ENCODE results near the gene STUB1.

The STUB1 gene

DNA sequence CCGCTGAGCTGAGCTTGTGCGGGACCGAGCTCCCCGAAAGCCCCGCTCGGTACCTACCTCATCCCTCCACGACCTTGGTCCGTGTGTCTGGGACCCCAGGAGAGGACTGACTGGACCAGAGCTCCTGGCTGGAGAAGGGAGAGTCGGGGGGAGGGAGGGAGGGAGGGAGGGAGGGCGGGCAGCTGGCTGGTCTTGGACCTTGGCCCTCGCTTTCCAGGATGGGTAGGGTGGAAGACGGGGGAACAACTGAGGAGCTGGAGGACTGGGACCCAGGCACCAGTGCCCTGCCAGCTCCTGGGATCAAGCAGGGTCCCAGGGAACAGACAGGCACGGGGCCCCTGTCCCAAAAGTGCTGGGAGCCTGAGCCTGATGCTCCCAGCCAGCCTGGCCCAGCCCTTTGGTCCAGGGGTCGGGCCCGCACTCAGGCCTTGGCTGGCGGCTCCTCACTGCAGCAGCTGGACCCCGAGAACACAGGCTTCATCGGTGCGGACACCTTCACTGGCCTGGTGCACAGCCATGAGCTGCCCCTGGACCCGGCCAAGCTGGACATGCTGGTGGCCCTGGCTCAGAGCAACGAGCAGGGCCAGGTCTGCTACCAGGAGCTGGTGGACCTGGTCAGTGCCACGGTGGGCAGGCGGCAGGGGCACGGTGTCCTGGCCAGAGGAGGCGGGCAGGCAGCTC lies 4.2 kb upstream of the STUB1 start:
- DNase-seq (ENCODE audit: low read depth) = no peak
- H3K4me3 ChIP-seq (ENCODE audit: low read depth, low read length) = peak overlapping the region; percentile 43

DNA sequence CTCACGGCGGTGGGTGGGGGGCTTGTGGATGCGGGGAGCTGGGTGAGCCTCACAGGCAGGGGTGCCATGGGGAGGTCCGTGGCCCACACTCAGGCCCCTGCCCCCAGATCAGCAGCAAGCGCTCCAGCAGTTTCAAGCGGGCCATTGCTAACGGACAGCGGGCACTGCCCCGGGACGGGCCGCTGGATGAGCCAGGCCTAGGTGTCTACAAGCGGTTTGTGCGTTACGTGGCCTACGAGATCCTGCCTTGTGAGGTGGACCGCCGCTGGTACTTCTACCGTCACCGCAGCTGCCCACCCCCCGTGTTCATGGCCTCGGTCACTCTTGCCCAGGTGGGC lies 3.7 kb upstream of the STUB1 start:
- no peak for DNase-seq (ENCODE audit: low read depth)
- H3K4me3 ChIP-seq (ENCODE audit: low read depth, low read length) = no peak overlapping the region

DNA sequence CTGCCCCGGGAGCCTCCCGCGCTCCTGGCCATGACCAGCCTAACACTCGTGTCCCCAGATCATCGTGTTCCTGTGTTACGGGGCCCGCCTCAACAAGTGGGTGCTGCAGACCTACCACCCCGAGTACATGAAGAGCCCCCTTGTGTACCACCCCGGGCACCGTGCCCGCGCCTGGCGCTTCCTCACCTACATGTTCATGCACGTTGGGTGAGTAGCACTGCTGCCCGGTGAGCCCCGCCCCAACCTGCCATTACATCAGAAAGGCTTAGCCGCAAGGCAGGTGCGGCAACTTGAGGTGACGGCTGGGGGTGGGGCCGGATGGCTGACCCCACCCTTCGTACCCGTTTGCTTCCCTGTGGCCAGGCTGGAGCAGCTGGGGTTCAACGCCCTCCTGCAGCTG lies 3.3 kb upstream of the STUB1 start:
- no peak for DNase-seq (ENCODE audit: low read depth)
- no peak overlapping the region for H3K4me3 ChIP-seq (ENCODE audit: low read depth, low read length)

DNA sequence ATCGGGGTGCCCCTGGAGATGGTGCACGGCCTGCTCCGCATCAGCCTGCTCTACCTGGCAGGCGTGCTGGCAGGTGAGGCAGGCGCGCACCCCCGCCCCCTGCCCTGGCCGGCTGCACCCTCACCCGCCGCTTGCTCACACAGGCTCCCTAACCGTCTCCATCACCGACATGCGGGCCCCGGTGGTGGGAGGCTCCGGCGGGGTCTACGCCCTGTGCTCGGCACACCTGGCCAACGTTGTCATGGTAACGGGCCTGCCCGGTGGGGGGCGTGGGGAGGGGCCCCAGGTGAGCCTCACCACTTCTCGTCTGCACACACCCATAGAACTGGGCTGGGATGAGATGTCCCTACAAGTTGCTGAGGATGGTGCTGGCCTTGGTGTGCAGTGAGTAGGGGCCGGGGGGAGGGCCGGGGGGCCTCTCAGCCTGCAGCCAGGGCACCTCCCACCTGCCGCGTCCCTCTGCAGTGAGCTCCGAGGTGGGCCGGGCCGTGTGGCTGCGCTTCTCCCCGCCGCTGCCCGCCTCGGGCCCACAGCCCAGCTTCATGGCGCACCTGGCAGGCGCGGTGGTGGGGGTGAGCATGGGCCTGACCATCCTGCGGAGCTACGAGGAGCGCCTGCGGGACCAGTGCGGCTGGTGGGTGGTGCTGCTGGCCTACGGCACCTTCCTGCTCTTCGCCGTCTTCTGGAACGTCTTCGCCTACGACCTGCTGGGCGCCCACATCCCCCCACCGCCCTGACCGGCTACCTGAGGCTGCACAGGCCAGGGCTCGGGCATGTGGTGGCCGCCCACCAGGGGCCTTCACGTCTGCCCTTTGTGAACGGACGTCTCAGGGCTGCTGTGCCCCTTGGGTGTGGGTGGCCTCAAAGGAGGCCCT lies 2.7 kb upstream of the STUB1 start:
- no peak overlapping the region for H3K4me3 ChIP-seq (ENCODE audit: low read depth, low read length)
- no peak for DNase-seq (ENCODE audit: low read depth)

DNA sequence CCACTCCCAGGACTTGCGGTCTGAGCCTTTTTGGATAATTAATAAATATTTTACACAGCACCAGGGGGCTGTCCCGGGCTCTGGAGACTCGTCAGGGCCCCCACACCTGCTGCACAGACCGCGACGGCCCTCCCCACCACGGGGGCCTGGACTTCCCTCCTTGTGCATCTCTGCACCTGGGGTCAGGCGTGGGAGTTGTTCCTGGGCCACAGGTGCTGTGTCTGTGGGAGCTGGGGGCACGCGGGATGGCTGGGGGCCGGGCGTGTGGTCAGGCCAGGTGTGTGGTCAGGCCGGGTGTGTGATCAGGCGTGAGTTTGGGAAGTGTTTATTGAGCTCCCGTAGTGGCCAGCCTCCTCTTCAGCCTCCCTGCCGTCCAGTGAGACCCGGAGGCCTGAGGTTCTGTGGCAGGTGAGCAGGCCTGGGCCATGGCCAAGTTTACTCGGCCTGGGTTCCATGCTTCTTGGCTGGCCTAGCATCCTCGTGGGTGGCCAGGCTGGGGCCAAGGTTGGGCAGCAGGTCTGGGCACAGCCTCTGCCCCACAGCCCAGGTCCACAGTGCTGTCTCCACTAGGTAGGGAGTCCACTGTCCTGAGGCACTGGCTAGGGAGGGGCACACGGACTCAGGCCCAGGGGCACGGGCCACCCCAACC lies 1.9 kb upstream of the STUB1 start:
- no peak for DNase-seq (ENCODE audit: low read depth)
- H3K4me3 ChIP-seq (ENCODE audit: low read depth, low read length) = no peak overlapping the region

DNA sequence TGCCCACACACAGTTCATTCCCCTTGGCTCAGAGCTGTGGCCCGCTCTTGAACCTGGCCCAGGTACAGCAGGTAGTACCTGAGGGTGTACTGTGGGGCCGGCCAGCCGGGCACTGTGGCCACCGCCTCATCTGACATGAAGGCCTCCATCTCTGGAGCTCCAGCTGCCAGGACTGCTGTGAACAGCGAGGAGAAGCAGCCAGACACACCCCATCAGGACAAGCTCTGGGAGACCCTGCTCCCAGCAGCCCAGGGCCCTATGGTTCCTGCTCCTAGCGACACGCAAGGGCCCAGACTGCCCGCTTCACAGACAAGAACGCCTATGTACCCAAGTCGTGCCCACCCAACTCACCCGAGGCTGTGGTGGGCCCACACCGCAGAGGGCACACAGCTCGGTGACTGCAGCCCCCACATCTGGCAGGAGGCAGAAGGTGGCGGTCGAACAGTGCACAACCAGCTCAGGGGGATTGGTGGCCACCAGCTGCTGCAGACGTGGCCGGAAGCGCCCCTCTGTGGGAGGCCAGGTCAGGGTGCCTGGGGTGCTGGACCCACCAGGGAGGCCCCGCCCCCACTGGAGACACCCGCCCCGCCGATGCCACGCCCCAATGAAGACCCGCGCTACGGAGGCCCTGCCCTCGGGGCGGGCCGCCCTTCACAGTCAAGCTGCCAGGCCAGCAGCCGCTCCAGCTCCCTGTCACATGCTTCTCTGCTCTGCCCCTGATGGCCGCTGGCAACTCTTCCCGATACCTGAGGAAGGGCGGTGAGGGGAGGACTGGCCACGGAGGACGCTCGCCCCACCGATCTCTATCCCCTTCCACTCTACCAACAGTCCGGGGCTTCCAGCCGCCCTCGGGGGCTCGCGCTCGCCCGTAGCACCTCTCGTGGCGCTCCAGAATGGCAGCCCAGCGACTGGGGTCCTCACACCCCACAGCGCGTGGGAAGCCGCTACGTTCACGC lies 1.1 kb upstream of the STUB1 start:
- no peak for DNase-seq (ENCODE audit: low read depth)
- peak overlapping the region; percentile 56 for H3K4me3 ChIP-seq (ENCODE audit: low read depth, low read length)

DNA sequence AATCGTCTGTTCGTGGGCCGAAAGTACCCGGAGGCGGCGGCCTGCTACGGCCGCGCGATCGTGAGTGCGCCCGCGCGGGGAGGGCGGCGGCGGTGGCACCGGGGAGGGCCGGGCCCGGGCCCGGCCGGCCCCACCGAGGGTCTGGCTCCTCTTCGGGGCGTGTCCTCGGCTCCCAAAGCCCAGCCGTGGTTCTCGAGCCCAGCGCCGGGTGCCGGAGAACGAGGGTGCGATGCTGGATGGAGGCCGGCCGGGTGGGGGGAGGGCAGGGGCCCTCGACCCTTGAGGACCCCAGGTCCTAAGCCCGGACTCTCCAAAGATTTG lies 375 bp downstream of the STUB1 start:
- peak overlapping the region; percentile 86 for H3K4me3 ChIP-seq (ENCODE audit: low read depth, low read length)
- no peak for DNase-seq (ENCODE audit: low read depth)

DNA sequence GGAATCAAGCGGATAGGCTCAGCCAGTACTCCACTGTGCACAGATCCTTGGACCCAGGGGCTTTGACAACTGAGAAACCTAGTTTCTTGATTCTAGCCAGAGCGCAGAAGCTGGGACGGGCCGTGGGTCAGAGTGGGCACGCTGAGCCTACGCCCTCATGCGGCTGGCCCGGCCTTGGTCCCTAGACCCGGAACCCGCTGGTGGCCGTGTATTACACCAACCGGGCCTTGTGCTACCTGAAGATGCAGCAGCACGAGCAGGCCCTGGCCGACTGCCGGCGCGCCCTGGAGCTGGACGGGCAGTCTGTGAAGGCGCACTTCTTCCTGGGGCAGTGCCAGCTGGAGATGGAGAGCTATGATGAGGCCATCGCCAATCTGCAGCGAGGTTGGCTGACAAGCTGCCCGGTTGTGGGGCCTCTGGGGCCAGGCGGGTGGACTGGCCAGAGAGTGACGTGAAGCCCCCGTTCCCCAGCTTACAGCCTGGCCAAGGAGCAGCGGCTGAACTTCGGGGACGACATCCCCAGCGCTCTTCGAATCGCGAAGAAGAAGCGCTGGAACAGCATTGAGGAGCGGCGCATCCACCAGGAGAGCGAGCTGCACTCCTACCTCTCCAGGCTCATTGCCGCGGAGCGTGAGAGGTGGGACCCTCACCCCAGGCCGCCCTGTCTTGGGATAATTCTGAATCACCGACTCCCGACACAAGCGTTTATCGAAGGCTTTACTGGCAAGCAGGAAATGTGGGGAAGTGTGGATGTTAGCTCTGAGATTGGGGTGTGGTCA lies 946 bp downstream of the STUB1 start:
- H3K4me3 ChIP-seq (ENCODE audit: low read depth, low read length) = peak overlapping the region; percentile 86
- no peak for DNase-seq (ENCODE audit: low read depth)

DNA sequence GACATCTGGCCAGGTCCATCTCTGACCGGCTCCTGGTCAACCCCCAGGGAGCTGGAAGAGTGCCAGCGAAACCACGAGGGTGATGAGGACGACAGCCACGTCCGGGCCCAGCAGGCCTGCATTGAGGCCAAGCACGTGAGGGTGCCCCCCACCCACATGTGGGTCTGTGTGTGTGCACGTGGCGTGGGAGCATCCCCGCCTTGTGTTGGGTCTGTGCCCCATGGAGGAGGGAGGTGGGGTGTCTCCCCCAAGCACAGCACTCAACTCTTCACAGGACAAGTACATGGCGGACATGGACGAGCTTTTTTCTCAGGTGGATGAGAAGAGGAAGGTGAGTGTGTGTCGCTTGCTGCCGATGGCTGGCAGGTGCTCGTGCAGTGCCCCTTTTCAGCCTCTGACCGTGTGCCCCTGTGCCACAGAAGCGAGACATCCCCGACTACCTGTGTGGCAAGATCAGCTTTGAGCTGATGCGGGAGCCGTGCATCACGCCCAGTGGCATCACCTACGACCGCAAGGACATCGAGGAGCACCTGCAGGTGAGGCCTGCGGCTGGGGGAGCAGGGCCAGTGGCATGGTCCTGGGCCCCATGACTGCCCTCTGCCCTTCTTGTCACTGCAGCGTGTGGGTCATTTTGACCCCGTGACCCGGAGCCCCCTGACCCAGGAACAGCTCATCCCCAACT lies 1.7 kb downstream of the STUB1 start:
- peak overlapping the region; percentile 86 for H3K4me3 ChIP-seq (ENCODE audit: low read depth, low read length)
- no peak for DNase-seq (ENCODE audit: low read depth)

DNA sequence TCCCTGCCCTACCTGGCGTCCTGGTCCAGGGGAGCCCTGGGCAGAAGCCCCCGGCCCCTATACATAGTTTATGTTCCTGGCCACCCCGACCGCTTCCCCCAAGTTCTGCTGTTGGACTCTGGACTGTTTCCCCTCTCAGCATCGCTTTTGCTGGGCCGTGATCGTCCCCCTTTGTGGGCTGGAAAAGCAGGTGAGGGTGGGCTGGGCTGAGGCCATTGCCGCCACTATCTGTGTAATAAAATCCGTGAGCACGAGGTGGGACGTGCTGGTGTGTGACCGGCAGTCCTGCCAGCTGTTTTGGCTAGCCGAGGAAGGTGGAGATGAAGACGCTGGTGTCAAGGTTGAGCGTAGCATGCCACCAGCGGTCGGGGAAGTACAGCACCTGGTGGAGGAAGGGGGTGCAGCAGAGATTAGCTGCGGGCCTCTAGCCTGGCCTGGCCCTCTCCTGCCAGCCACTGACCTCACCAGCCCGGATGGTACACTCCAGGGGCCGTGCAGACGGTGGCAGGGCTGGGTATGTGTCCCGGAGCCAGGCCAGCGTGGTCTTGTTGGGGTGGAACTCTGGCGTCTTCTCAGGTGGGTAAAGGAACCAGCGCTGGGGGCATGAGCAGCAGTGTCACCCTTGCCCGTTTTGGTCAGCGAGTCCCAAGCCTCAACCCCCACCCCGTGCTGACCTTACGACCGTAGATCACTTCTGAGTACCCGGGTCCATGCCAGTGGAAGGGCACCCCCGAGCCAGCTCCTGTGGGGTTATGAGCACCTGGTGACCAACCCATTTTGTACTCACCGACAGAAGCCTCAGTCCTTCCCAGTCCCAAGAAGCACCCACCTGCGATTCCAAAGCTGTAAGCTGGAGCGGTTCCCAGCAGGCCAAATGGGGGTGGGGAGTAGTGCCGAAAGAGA lies 2.5 kb downstream of the STUB1 start:
- DNase-seq (ENCODE audit: low read depth) = no peak
- H3K4me3 ChIP-seq (ENCODE audit: low read depth, low read length) = peak overlapping the region; percentile 68

DNA sequence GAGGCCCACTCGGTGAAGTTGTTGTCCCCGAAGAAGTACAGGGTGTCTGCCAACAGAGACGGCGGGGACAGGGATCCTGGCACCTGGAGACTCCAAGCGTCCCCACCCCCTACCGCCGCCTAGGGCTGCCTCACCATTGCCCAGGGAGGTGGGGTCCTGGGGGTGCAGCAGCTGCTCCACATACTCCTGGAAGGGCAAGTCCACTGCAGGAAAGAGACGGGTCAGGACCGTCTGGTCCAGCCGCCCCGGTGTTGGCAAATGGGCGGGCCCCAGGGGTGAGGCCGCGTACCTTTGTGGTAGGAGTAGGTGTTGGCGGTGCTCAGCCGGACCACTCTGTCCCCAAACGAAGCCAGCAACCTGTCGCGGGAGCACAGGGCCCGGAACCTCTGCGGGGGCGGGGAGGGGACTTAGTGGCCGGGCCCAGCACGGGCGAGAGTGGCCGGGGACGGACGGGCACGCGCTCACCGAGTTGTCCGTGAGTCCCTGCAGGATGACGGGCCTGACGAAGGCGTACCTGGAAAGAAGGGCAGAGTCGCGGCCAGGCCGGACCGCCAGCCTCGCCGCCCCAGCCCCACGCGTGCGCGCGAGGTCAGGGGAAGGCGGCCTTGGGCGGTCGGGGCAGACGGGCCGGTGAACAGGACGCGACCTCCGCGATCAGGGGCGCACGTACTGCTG lies 3.3 kb downstream of the STUB1 start:
- DNase-seq (ENCODE audit: low read depth) = no peak
- peak overlapping the region; percentile 68 for H3K4me3 ChIP-seq (ENCODE audit: low read depth, low read length)

DNA sequence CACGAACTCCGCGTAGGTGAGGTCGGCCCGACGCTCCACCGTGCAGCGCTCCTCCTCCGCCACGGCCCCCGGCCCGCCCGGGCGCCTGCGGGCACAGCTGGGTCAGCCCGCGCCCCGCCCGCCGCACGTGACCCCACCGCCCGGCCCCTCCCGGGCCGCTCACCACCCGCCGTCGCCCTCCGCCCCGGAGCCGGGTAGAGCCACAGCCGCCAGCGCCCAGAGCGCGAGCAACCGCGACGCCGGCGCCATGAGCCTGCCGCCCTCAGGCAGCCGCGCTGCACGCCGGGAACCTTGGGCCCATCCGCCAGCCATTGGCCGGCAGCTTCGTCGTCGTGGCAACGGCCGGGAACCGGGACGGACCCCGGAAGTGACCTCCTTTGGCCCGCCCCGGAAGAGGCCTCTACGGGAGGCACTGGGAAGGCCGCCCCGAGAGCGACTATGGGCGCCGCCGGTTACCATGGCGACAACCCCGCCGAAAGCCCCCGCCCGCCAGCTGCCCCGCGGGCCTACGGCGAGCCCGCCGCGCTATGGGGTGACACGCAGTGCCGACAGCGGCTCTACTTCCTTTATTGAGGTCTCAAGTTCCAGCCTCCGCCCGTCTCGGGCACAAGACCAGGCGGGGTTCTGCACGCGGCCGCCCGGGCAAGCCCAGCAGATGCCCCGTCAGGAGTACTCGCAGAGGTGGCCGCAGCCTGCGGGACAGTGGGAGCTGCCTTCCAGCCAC lies 4.0 kb downstream of the STUB1 start, which contains the start of gene JMJD8:
JMJD8 (minus strand) TSS at position 264 of the 724 bp plus-strand sequence; CDS start at position 249, 15 bp downstream.
- peak; percentile 79 for DNase-seq (ENCODE audit: low read depth)
- peak within 1 kb of the TSS; percentile 68 for H3K4me3 ChIP-seq (ENCODE audit: low read depth, low read length)

DNA sequence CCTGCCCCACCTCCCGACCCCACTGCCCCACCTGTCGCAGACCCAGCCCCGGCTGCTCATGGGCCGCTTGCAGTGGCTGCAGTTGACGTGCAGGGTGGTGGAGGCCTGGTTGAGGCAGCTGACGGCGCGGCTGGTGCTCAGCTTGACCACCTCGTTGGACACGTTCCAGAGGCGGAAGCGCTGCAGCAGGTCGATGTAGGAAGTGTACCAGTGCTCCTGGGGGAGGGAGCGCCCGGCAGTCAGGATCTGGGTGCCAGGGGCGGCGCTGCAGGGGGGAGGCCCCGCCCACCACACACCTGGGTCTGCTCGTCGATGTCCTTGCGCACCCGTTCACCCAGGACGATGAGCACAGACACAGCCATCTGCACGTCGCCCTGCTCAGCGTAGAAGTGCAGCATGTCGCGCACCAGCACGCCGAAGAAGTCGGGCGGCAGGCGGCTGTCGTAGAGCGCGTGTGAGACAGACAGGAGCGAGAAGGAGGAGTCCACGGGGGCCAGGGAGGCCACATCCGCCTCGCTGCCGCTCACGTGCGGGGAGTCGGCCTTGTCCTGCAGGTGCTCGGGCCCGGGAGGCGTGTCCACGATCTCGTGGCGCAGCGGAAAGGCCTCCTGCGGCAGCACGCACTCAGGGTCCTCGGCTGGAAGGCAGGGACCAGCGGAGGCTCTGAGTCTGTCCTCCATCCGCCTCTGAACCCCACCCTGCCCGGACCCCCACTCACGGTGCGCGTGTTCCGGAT lies 4.9 kb downstream of the STUB1 start:
- DNase-seq (ENCODE audit: low read depth) = no peak
- no peak overlapping the region for H3K4me3 ChIP-seq (ENCODE audit: low read depth, low read length)

DNA sequence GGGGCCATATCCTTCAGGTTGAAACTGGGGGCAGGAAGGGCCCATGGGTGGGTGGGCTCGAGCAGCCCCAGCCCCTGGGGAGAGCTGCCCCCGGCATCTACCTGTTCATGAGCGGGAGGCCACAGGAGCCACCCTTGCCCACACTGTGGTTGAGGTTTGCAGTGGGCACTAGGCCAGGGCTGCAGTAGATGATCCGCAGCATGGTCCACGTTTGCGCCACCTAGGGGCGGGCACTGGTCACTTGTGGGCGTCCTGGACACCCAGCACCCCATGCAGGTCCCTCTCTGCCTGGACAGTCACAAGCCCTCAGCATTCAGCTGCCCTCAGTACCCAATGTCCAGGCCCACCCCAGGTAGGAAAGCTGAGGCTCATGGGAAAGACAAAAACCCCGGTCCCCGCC lies 5.8 kb downstream of the STUB1 start:
- DNase-seq (ENCODE audit: low read depth) = no peak
- no peak overlapping the region for H3K4me3 ChIP-seq (ENCODE audit: low read depth, low read length)

DNA sequence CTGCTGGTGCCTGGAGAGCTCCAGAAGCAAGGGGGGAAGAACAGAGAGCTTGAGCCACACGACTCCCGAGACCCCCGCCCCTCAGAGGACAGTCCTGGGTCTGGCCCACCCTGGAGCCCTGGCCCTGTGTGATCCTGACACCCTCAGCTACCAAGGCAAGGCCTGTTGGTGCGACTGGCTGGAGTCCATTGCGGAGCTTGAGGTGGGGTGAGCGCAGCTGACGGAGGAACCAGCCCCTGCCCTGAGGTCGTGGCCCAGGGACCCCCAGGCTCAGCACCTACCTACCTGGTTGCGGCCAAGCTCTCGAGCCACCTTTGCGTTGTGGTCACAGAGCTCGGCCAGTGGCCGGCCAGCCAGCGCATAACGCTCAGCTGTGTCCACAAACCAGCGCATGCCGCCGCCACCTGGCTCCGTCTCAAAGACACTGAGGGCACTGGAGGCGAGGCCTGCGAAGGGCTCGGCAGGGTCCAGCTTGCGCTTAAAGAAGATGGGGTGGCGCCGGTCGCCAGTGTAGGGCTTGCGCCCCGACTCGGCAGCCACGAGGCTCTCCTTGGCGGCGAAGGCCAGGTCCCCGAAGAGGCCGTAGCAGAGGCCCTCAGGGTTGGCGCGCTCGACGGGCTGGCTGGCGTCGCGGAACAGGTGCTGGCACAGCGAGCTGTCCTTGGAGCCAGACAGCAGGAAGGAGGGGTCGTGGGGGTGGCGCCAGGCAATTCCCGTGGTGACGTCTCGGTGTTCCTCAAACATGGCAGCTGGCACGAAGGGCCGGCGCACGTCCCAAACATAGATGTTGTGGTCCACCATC lies 6.5 kb downstream of the STUB1 start:
- no peak for DNase-seq (ENCODE audit: low read depth)
- no peak overlapping the region for H3K4me3 ChIP-seq (ENCODE audit: low read depth, low read length)

All from skeletal muscle cell (primary cell).